Stimulated activated CD8-positive, alpha-beta memory T cell treated with anti-CD3 and anti-CD28 coated beads, Interleukin-15, amount 100 ng/mL, for 1 hour (primary cell): ENCODE results near the gene TMPRSS13.

Experiments used
- DNase-seq: peaks from one replicate; pipeline ENCODE4 v3.0.0-alpha.2; 2020; ENCODE audit warnings: low read depth

The TMPRSS13 gene

DNA sequence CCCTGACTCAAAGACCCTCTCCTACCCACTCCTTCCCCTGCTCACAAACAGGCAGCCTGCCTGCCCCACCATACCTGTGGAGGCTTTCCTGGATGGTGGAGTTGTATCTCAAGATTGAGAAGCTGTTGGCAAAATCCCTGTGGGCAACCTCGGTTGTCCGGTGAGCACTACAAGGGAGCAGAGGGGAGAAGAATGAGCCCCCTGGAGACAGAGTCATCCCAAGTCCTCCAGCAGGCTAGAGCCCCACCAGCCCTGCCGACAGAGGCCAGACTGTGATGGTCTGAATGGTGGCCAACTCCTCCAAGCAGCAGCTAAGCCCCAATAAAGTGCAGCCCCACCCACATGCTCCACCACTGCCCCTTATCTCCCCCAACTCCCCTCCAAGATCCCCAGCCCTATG lies 17.5 kb downstream of the TMPRSS13 start:
- no peak for DNase-seq

DNA sequence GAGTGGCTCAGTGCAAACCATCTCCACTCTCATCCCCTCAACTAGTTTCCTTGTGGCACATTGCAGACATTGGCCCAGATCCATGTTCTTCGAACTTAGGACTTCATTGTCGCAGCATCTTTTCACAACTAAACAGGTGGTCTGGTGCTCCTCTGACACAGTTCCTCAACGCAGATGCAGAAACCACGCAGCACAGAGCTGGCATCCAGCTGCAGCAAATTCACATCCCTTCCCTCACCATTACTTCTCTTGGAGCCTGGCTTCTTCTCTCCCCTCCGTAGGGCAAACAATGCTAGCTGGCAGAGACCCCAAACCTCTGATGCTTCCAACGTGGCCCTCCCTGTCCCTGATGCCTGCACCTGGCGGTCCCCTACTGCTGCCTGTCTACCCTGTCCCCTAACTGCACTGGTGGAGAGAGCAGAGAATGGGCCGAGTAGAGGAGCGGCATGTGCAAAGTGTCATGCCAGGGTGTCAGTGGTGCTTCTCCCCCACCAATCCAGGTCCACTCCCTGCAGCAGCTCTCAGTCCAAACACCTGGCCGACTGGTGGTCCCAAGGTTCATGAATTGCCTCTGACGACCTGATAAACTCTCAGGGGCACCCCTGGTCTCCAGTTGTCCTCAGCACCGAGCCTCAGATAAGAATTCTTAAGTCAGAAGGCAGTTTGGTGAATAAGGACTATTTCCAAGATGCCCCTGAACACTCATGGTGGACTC lies 18.1 kb downstream of the TMPRSS13 start:
- DNase-seq = no peak

DNA sequence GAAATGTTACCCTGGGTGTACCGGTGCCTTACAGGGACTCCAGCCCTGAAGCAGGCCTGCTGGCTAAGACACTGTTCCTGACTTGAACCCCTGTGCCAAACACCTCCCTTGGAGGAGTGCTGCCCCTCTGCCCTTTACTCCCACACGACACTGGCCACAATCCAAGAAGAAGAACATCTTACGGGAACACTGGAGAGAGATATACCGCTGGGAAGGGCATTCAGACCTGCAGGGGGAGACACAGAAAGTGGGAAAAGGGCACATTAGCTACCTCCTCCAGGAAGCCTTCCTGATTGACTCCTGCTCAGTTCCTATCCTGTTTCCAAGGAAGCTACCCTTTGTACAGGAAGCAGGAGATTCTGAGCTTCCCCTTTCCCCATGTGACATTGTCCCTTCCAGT lies 18.7 kb downstream of the TMPRSS13 start:
- no peak for DNase-seq

DNA sequence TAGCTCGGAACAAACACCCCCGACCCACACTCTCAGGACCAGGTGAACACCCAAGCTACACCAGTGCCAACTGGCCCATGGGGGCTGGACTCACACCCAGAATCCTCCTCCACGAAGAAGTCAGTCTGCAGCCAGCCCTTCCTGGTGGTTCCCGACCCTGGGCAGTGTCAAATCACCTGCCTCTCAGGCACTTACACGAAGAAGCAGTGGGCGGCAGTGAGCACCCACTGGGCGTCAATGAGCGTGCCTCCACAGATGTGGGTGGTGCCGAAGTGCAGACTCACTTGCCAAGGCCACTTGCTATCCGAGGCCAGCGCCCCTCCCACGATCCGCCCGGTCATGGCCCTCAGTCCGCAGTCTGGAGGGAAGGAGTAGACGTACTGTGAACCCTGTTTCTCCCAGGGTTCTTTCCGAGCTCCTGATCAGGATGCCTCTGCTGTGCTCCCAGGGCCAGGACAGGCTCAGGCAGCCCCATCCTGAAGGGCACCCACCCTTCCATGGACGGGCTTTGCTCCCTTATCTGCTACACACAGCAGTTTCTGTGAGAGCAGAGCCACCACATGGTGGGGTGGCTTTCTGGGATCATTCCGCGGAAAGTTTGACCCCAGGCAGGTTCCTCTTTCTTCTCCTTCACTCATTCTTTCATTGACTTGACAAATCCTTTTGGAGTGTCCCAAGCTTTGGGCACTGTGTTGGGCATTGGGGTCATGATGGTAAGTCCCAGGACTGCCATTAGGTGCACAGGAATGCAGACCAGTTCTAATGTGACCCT lies 19.4 kb downstream of the TMPRSS13 start:
- no peak for DNase-seq

DNA sequence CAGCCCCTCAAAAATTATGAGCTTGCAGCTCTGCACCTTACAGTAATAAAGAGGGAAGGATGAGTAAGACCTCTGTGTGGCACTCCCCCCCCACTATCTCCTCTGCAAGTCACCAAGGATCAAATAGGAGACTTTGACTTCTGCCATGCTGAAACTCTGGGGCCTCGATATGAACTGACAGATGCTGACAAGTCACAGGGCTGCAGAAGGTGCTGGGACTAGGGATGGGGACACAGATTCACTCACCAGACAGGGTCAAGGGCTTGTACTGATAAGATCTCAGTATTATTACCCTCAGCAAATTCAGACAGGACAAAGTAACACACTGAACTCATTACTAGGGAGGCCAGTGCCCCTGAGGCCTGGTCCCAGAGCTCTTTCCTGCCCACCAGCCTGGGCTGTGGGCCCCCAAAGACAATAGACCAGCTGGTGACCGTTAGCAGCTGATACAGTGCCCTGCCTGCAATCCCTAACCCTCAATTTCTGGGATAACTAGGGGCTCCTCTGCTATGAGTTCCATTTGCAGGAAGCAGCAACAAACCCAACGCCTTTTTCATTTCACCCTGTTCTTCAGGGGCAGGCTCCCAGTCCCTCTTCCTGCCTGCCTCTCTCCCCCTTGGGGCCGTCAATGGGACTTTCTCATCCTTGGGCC lies 20.1 kb downstream of the TMPRSS13 start:
- DNase-seq = no peak

DNA sequence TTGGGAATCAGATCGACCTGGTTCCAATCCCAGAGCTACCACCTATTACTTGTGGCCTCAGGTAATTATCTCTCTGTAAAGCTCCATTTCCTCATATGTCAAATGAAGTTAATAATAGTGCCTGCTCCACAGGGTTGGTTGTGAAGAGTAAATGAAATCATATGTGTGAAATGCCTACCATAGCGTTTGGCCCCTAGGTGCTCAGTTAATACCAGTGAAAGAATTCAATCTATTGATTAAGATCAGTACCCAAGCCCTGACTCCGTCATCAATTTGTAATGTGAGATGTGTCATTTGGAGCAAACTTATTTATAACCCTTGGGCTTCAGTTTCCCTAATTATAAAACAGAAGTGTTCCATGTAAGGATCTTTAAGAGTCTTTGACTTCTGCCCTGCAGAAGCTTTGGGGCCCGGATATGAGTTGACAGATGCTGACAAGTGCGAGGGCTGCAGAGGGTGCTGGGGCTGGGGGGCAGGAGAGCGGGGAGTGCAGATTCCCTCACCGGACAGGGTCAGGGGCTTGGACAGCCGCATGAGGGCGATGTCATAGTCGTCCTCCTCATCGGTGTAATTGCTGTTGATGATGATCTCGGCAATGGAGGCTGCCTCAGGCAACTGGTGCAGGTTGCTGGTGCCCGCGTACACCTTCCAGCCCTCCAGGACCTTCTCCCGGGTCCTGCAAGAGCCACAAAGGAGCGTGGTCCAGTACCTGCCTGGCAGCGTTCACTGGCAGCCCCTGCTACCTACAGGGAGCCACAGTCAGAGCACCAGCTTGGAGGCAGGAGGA lies 20.9 kb downstream of the TMPRSS13 start:
- DNase-seq = no peak

DNA sequence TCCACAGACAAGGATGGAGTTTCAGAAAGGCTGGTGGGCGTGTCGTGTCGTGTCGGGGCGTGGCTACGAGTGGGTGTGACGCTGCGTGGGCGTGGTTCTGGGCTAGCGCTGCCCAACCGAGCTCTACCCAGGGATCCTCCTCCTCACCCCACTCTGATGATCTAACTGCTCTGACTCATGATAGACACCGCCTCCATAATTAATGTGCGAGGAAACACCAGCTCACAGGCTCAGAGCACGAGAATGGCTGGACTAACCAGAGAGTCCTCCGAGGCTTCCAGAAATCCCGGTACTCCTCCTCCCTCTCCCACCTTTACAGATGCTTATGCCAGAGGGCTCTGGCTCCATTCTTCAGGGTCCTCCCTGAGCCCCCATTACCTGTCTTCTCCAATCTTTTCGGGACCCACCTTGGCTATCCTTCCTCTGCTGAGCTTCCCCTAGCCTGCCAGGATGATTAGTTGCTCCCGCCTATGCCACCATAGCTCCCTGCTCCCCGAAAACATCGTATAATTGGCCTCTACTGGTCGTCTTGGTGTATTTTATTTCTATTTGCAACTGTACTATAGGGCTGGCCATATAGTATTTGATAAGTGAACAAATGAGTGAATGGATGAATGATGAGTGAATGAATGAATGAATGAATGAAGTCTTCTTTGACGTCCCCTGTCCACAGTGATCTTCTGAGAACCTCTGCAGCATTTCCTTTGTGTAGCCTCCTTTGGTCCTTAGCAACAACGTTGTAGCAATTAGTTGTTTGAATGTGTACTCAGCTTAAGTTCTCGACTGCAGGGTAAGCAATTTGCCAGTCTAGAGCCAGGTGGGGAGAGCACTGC lies 21.7 kb downstream of the TMPRSS13 start:
- DNase-seq = peak; percentile 15

DNA sequence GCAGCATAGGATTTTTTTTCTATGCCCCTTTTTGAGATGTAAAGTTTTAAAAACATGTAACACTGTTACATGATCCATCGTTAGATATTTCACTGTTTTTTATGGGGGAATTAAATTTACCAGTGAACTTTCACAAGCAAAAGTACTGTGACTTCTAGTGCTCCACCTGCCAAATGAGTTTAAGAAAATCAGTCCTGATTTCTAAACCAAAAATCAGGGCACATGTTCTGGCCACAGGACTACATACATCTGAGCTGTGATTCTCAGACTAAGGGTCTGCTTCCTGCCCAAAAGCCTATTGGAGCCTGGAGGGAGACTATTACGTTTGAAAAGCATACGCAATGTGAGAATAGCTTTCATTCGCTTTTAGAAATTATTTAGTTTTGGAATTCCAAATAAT lies 22.5 kb downstream of the TMPRSS13 start:
- DNase-seq = no peak

DNA sequence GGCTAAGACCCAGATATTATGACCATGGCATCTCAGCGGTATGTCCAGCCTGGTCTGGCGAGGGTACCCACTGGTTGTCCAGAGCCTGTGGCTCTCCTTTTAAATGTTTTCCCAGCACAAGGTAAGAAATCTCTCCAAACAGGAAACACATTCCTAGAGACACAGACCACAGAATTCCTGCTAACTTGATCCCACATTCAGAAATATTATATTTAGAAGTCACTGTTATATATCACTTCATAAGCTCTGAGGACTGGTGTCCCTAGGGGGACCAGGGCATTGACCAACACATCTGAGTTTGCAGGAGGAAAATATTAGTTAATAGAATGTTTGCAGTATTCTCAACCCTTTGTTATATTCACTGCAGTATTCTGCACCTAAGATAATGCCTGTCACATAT lies 23.1 kb downstream of the TMPRSS13 start:
- DNase-seq = no peak

DNA sequence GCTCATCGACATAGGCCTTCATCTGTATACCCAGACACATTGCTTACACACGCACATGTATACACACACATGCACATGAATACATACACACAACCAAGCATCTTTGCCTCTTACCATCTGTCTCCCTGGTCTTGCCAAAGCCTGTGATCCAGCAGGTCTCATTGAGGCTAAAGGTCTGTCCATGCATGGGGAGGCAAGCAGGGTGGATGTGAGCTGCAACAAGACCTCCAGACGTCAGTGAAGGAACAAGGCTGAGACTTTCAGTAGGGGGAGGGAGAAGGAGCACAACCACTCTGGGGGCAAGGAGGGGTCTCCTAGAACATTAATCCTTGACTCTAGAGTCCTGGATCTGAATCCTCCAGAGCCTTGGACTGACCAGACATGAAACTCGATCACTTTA lies 23.7 kb downstream of the TMPRSS13 start:
- no peak for DNase-seq

DNA sequence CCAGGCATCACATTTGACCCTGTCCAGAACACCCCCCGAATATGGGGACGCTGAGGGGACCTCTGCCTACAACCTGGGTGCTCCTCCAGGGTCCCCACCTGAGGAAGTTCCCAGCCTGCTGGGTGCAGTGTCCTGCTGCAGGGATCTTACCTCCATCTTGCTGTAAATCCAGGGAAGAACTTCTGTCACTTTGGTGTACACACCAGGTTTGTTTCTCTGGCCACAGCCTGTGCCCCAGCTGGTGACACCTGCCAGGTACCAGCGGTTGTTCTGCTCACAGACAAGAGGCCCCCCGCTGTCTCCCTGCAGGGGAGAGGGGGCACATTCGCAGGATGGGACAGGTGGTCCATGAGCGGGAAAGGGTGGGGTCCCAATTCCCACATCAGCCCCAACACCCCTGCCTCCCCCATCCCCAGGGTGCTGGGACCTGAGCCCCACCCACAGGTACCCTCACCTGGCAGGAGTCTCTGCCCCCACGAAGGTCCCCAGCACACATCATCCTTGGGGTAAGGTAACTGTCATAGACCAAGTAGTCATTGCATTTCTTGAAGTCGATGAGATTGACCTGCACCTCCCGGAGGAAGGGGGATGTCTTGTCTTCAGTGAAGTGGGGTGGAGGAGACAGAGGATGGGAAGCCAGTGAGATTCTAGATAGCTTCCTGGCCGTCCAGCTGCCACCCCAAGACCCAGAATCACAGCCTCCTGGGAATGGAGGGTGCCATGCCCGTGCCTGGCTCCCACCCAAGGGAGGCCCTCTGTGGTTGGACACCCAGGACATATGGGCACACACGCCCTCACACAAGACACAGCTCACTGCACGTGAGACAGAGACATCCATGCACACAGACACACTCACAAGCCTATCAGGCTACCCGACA lies 25.5 kb downstream of the TMPRSS13 start:
- DNase-seq = no peak

DNA sequence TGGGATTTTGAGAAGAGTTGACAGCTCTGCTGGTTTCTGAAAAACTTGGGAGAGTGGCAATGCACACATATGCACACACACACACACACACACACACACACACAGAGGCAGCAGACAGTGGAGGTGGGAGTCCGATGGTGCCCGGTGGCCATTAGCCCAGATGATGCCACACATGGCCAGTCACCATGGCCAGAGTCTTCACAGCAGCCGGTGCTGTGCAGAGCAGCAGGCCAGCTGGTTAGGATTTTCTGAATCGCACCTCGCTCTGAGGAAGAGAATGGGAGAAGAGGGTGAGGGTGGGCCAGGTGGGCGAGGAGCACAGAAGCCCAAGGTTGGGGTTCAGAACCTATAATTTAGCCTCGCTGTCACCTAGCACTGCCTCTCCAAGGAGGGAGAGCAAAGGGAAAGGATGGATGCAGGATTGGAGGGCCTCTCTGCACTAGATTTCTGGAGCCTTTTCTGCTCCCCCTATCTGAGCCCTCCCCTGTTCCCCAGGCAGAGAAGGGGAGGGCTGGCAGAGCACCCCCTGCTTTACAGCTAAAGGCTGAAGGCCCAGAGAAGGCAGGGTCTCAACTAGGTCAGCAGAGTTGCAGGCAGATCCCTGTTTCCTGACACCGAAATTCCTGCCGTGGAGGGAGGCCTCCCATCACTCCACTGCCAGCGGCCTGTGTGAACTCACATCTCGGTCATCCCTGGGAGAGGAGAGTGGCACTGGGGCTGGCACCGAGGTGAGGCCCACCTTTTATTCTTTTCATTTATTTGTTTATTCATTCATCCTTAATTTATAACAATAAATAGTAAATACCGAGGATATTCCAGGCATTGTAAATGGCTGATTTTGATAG lies 27.0 kb downstream of the TMPRSS13 start:
- no peak for DNase-seq

DNA sequence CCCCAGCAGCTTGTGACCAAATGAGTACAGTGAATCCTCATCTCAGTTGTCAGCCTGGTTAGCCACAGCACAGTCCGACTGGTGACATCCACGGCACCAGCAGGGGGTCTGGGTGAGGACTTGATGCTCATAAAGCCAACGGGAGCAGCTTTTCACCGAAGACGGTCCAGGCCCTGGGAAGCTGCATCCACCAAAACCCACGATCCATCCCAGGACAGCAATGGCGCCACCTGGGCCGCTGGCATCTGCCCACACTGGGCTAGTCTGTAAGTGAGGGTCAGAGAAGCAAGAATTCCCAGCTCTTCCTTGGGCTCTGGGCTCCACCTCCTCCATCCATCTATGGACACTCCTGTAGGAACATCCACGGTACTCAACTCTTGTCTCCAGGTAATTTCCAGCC lies 27.6 kb downstream of the TMPRSS13 start:
- no peak for DNase-seq

DNA sequence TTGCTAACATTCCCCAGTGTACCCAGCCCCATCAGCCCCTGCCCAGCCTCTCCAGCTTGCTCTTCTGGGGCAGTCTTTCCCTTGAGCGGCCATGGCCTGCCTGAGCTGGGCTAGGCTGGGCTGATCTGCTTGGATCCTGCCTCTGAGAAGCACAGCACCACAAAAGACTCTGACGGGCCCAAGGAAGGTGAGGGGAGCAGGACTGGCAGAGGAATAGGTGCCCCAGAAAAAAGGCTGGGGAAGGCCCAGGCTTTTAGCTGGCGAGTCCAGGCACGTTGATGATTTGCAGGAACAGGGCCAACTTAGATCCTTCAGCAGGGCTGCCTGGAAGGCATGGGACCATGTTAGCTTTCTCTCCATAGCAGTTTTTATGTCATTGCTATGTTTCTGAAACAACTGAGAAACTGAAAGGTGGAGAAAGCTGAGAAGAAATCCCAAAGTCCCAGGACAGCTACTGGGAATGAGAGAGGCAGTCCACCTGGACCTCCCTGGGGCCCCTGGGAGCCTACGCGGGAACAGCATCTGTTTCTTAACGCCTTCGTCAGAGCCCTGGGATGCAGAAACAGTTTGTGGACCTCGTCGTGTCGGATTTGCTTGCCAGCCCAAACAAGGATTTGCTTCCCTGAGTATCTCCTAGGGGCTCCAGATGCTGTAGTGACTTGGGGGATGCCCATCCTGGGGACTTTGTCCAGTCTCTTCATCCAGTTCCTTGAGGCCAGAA lies 28.3 kb downstream of the TMPRSS13 start:
- DNase-seq = no peak

DNA sequence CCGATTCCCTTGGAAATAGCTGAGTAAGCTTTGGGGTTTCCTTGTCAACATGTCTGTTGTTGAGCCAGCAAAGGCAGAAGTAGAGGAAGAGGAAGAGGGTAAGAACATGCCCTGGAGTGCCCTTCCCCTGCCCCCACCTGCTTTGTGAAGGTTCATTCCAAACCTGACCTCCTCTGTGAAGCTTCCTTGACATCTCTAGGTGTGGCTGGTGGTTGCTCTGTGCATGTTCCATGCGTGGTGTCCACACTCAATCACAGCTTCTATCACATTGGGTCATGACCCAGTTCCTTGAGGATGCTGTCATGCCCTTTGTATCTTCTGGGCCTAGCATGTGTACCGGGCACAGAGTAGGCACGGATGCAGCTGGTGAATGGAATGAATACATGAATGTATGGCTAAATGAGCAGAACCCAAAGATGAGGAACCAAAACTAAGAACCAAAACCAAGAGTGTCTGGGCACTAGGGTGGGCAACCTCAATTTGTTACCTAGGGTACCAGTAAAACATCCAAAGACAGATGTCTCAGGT lies 29.0 kb downstream of the TMPRSS13 start:
- DNase-seq = no peak

DNA sequence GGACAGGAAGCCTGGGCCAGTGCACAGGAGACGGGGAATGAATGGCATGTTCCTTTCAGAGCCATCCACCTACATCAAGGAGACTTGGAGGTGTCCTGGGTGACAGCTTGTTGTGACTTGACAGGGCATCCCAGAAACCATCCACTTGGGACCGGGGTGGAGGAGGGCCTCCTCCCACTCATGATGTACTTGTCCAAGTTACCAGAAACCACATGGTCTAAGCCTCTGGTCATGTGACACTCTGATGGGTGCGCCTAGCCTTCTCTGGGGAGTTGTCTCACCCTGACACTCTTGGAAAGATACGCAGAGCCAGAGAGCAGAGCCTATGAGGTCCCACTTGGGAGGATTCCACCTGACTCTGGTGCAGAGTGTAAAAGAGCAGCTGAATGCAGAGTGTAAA lies 31.1 kb downstream of the TMPRSS13 start:
- DNase-seq = no peak

DNA sequence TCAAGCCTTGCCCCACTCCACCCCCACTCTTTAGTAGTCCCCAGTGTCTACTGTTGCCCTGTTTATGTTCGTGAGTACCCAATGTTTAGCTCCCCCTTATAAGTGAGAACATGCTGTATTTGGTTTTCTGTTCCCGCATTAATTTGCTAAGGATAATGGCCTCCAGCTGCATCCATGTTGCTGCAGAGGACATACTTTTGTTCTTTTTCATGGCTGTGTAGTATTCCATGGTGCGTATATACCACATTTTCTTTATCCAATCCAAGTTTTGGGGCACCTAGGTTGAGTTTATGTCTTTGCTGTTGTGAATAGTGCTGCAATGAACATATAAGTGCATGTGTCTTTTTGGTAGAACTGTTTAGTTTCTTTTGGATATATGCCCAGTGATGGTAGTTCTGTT lies 36.6 kb downstream of the TMPRSS13 start:
- DNase-seq = no peak

DNA sequence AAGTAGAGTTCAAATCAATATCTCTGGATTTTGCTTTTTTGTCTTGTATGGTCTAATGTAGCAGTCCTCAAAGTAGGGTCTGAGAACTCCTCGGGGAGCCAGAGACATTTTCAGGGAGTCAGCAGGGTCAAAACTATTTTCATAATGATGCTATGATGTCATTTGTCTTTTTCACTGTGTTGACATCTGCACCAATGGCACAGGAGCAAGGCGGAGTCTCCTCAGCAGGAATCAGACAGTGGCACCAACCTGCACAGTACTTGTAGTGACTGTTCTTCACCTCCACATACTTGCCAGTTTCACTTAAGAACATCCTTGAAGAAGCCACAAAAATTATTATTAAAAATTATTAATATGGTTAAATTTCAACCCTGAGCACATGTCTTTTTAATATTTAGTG lies 37.8 kb downstream of the TMPRSS13 start:
- DNase-seq = no peak

DNA sequence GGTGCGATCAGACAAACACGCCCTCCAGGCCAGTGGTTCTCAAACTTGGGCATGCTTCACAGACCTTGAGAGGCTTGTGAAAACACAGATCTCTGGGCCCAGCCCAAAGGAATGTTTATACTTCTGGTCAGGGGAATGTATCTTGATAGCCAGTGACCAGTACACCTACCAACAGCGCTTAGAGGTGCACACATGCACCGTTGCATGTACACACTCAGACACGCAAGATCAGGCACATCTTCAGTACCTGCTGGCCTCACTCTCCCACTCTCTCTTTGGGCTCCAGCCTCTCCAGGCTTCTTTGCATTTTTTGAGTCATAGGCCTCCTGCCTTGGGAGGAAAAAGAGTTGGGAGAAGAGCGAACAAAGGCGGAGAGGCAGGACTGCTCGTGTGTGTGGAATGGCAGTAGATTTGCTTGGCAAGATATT lies 41.0 kb downstream of the TMPRSS13 start:
- DNase-seq = no peak
